GM19468 (cell line): ENCODE measurements around the gene HSPB2.
A peak's percentile ranks its signal among the peaks of the same experiment; 100 is the strongest.
"Not testable (repeated sequence)": the region's sequence is repeated elsewhere in the genome, so short reads cannot be mapped to it uniquely, and the experiment has no call there.

Source experiments
- ATAC-seq: cut with Tn5 transposase; IDR thresholded peaks from one replicate; pipeline ENCODE4 v1.9.1; 2021; ENCODE audit warnings: mild to moderate bottlenecking, moderate library complexity, moderate number of reproducible peaks; ENCODE audit not compliant: unreplicated experiment; ENCODE audit errors: extremely low read depth

Gene HSPB2

DNA sequence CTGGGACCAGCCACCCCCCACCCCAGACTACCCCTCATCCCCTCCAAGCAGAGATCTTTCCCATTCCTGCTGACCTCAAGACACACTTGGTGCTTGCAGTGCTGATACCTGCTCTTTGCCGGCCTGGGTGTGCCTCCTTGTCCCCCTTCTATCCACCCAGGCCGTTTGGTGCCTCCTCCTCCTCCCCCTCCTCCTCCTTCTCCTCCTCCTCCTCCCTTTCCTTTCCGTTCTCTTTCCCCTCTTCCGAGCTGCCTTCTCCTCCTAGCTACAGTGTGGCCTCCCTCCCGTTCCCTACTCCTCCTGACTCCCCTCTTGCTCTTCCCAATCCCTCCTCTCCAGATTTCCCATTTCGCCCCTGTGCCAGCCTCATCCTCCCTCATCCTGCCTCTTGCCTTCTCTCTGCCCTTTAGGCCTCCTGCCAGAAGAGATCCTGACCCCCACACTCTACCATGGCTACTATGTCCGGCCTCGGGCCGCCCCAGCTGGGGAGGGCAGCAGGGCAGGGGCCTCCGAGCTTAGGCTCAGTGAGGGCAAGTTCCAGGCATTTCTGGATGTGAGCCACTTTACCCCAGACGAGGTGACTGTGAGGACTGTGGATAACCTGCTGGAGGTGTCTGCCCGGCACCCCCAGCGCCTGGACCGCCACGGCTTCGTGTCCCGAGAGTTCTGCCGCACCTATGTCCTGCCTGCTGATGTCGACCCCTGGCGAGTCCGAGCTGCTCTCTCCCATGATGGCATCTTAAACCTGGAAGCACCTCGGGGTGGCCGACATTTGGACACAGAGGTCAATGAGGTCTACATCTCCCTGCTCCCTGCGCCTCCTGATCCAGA lies 712 bp downstream of the HSPB2 start:
- ATAC-seq, result no peak

DNA sequence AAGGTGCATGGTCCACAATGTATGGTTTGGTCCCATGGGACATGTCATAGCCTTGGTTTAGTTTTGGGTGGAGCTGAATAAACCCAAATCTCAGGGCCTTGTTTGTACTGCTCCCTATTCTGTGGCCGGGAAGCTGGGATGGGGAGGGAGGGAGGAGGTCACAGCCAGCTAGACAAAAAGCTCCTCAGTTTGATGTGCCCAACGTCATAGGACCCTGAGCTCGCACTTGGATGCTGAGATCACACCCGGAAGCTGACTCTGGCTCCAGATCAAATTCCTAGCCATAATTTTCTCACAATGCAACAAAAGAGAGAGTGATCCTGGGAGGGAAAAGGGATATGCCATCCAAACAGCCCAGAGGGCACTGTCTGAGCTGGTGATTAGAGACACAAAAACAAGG lies 1.5 kb downstream of the HSPB2 start:
- ATAC-seq, result no peak

DNA sequence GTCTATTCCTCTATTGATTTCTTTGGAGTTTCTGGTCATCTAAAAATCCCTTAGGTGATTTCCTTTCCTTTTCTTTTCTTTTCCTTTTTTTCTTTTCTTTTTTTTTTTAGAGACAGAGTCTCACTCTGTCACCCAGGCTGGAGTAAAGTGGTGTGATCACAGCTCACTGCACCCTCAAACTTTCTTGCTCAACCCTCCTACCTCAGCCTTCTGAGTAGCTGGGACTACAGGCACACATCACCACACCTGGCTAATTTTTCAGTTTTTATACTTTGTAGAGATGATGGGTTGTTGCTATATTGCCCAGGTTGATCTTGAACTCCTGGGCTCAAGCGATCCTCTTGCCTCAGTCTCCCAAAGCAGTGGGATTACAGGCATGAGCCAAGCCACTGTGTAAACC lies 4.2 kb downstream of the HSPB2 start:
- no peak for ATAC-seq

DNA sequence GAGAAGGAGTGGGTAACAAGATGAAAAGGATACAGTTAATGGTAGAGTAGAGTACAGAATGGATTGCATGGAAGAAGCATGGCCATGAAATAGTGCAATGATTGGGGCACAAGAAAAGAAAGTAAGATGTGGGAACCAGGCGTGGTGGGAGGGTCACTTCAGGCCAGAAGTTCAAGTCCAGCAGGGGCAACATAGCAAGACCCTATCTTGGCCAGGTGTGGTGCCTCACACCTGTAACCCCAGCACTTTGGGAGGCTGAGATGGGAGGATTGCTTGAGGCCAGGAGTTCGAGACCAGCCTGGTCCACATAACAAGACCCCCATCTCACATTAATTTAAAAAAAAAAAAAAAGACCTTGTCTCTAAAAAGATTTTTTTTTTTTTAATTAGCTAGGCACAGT lies 4.8 kb downstream of the HSPB2 start:
- no peak for ATAC-seq

DNA sequence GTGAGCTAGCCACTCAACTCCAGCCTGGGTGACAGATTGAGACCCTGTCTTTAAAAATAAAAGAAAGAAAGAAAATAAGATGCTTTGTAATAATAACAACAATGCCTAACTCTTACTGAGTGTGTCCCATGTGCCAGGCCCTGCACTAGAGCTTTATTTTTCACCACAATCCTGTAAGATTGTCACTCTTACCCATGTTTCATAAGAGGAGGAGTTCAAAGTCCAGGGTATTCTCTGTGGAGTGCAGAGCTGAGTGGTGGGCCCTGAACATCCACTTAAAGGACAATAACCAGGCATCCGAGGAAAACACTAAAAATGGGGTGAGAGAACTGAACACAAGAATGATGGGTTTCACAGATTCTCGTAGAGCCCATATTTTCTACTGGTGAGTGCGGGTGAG lies 5.3 kb downstream of the HSPB2 start:
- ATAC-seq, result no peak

DNA sequence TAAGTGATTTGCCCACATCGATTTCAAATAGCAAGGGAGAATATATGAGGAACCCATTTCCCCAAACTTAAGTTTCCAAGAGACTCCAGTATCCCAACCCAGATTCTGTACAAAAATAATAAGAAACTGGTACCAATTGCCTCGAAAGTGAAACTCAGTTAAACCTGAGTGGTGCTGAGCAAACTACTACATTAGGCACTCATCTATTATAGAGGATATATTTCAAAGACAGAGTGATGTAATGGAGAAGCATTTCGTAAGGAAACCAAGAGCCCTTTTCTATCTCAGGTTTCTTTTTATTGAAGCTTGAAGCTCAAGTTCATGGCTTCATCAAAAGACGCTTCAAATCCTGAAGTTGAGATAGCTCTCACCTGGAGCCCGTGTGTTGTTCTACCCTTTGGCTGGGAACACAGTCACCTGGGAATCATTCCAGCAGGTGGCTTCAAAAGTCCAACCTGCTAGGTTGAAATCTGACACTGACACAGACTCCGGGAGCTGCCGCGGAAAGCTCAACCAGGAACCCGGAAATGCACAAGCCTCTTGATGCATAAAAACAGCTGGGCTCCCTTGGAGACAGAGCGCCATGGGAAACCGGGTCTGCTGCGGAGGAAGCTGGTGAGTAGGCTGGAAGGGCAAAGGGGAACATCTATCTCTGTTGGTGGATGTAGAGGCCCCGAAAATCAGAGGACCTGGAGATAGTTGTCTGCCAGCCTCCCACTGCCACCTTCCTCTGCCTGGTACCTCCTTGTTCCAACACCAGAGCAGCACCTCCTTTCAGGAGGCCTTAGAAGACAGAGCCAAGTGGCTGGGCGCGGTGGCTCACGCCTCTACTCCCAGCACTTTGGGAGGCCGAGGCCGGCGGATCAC lies 6.1 kb downstream of the HSPB2 start, which contains the start of gene C11orf52:
TSS of gene C11orf52 (plus strand) at position 524 of the 867 bp plus-strand sequence. CDS start at position 584, 60 bp downstream.
- no peak for ATAC-seq

DNA sequence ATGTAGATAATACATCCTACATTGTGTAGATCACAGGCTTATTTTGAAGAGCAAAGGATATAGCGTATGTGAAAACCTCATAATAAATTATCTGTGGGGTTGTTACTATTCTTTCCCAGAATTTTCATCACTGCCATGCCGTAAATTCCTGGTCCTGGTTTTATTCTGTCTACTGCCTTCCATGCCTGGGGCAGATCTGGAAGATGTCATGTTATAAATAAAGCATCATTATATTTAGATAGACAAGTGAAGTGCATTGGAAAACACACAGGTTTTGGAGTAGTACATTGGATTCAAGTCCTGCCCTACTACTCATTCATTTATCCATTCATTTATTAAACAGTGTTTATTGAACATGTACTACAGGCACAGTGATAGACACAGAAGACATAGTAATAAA lies 8.4 kb downstream of the HSPB2 start:
- no peak for ATAC-seq

DNA sequence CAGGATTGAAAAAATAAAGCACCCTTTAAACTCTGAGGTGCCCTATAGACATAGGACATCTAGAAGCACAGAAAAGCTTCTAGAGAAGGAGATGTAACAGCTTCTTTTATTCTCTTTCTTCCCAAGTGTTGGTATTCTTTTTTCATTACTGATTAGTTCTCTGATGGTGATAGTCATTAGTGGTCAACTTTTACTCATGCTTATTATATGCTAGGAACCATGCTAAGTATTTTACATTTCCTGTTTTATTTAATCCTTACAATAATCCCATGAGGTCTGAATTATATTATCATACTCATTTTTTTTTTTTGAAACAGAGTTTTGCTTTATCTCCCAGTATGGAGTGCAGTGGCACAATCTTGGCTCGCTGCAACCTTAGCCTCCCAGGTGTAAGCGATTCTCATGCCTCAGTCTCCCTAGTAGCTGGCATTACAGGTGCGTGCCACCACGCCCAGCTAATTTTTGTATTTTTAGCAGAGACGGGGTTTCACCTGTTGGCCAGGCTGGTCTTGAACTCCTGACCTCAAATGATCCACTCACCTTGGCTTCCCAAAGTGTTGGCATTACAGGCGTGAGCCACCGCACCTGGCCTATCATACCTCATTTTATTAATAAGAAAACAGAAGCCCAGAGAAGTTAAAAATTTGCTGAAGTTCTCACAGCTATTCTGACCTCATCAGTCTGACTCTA lies 9.2 kb downstream of the HSPB2 start:
- ATAC-seq, result no peak

DNA sequence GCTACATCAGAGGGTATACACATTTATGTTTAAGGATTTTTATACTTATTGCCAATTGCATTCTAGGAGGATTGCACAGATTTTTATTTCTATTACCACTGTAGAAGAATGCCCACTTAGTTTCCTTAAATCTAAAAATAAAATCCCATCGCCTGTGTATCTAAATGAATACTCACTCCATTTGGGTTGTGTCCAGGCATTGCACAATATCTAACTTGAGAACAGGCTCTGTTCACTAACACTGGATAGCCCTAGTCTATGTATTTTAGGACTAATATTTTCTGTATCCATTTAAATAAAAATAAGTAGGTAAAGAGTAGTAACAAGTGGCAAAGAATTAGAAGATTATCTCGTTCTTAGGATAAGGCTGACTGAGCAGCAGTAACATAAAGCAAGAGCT lies 10.3 kb downstream of the HSPB2 start:
- ATAC-seq, result no peak

DNA sequence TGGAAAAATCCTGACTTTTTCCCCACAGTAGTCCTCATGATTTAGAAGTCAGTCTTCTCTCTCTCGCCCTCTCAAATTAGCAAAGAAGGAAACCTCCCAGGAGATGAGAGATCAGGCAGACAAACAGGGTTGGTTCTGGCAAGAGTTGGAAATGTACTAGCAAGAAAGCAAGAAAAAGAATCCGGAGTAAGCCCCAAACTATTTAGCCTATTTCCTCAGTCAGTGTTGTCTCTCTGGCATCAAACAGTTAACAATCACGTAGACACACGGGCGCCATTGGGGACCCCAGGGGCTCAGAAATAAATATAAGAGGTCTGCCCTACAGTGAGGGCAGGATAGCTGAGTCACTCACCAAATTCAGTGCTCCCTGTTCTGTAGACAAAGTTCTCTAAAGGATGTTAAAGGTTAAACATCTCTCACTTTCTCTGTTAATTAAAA lies 10.8 kb downstream of the HSPB2 start:
- no peak for ATAC-seq

DNA sequence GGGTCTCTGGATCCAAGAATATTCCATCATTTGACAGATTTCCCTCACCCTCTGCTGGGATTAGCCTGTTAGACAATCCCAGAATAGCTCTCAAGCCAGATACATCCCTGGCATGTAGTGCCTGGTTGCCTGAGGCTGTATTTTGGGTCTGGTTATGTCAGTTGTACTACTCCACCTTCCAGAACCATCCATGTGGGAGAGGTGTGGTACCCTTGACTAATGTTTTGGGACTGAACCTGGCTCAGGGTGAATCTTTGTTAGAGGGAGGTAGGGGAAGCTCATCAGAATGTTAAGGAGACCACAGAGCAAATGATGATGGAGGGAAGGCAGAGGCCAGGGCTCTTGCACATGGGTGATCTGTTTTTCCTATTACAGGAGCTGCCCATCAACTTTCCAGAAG lies 11.4 kb downstream of the HSPB2 start:
- no peak for ATAC-seq

DNA sequence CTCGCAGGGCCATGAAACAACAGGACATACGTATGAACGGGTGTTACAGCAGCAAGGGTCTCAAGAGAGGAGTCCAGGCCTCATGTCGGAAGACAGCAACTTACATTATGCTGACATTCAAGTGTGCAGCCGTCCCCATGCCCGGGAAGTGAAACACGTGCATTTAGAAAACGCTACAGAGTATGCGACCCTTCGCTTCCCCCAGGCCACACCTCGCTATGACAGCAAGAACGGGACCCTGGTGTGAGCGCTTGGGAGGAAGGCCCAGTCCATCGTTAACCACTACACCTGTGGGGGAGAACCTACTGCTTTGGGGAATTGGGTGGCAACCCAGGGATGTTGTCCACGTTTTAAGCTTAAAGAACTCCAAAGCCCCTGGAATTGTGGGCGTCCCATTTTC lies 13.4 kb downstream of the HSPB2 start:
- no peak for ATAC-seq

DNA sequence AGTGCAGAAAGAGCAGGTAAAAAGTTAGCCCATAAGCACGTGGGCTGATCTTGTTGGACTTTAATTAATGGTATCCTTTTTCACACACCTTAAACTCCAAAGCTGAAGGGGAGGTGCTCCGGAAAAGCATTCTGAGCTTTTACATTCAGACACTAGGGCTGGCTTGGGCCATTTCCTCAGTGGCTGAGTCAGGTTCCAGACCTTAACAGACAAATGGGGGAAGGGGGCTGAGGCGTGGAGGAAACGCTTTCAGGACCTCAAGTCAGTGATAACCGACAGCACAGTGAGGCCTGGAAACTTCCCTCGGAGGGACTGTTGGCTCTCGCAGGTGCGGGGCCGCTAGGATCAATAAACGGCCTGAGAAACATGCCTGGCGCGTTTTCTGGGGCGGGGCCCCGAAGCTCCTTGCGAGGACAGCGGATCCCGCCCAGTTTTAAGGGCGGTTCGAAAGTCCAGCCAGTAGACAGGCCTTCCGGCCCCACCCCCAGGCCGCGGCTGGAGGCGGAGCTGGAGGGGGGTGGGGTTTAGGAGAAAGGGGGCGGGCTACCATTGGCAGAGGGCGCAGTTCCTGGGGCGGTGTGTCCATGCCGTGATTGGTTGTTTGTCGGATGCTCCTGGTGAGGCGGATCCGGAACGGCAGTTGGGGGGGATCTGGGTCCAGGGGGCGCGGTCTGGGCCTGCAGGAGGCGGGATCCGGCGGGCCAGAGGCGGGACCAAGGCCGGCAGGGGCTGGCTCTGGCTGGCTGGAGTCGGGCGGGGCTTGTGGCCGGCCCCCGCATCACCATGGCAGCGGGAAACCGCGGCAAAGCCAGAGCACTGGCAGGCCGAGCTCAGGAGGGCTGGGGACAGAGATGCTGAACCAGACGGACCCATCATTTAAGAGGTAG lies 14.2 kb downstream of the HSPB2 start:
- ATAC-seq, result peak; percentile 87

DNA sequence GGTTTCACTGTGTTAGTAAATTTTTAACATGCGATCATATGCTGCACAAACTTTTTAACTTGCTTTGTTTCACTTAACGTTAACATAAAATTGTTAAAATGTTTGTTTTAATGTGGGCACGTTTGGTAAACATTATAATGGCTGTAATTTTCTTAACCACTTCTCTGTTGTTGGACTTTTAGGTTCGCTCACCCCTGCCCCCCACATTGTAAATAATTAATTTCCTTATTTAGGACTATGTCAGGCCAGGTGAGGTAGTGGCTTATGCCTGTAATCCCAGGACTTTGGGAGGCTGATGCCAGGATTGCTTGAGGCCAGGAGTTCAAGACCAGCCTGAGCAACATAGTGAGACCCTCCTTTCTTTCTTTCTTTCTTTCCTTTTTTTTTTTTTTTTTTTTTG lies 17.9 kb downstream of the HSPB2 start:
- no peak for ATAC-seq

DNA sequence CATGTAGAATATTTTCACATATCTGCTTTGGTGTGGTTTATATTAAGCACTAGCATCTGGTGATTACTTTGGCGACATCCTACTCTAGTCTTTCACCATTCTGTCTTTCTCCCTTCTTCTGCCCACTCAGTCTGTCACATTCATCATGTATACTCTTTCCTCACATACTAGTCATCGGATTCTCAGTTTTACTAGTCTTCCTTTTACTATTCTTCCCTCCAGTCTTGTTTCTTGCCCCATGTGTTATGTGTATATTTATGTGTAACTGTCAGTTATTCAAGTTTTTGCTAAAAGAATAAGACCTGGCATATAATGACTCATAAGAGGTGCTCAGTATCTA lies 20.0 kb downstream of the HSPB2 start:
- ATAC-seq, result no peak

DNA sequence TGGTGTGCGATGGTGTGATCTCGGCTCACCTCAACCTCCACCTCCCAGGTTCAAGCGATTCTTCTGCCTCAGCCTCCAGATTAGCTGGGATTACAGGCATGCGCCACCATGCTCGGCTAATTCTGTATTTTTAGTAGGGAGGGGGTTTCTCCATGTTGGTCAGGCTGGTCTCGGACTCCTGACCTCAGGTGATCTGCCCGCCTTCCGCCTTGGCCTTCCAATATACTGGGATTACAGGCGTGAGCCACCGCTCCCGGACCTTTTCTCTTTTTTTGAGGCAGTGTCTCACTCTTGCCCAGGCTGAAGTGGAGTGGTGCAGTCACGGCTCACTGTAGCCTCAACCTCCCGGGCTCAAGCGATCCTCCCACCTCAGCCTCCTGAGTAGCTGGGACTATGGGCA lies 20.6 kb downstream of the HSPB2 start:
- ATAC-seq, result not testable (repeated sequence)

DNA sequence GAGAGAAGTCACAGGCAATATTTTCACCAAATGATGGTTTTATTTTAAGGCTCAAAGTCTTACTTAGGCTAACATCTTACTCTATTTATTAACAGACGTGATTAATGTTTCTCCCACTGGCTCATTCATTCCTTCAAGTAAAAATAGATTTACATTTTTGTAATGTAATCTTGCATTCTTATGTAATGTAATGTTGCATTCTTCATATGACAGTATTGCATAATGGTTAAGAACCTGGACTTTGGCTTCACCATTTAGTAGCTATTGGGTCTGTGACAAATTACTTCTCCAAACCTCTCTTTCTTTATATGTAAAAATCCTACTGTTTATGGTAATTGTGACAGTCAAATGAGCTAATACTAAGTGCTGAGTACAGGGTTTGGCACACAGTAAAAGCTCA lies 21.3 kb downstream of the HSPB2 start:
- no peak for ATAC-seq

DNA sequence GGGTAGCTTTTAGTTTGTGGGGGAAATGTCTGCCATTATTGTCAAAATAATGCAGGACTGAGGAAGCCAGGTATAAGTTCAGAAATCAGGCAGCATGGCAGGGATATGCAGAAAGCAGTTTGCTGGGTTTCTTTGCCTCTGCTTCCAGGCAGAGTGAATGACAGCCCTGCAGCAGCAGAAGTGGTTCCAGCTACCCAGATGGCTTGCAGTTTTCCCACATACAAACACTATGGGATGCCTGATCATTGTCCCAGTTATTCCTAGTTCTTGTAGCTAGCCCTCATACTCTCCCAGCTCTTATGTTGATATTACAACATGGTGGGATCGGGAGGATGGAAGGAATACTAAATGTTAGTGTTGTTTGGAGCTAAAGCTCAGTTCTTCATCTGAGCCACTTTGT lies 21.8 kb downstream of the HSPB2 start:
- no peak for ATAC-seq

DNA sequence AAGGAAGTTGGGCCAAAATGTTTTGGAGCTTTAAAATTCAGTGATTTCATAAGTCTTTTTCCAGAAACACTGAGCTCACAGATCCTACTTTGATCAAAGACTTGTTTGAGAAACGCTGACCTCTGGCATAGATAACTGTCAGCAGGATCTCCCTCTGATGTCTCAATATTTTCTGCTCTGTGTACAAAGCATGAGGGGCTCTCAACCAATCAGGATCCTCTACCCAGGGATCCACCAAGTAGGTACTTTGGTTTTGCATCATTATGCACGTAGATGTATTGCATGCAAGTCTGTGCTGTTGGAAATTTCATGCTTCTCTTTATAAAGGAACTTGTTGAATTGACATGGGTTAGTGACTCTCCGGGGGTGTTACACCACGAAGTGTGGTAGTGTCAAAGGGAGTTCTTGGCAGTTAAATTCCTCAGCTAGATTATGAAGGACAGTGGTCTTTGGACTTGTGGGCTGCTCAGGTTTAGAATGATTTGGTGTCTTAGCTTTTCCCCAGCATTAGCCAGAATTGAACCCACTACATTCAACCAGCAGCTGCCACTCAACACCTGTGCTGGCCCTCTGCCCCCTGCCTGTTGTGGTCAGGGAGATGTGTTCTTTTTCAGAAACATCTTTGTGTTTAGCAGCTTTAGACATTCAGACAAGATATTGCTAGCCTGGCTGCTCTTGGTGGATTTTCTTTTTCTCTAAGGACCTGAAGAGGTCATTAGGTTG lies 22.9 kb downstream of the HSPB2 start:
- ATAC-seq, result no peak
